Cerebellar cortex (tissue), 1 donor: ENCODE data around the gene APLP1.
"Not testable (repeated sequence)": the region's sequence is repeated elsewhere in the genome, so short reads cannot be mapped to it uniquely, and the experiment has no call there.

Source experiments
- DNase-seq: peaks from one replicate; pipeline ENCODE4 v3.0.0-alpha.2; 2015; ENCODE audit warnings: low spot score

APLP1 gene

GRCh38 chr19:35882114-35882832 is 13.9 kb downstream of the APLP1 start:
- peak; percentile 97 for DNase-seq

- peak; percentile 17 for DNase-seq
Observed at GRCh38 chr19:35883882-35884281, 15.5 kb downstream of the APLP1 start.

GRCh38 chr19:35885225-35885738 is 16.9 kb downstream of the APLP1 start:
- no peak for DNase-seq

GRCh38 chr19:35885904-35886303 is 17.5 kb downstream of the APLP1 start:
- no peak for DNase-seq

GRCh38 chr19:35887197-35887596 is 18.8 kb downstream of the APLP1 start:
- no peak for DNase-seq

- DNase-seq, result no peak
Observed at GRCh38 chr19:35888398-35888797, 20.0 kb downstream of the APLP1 start.

- DNase-seq, result no peak
Observed at GRCh38 chr19:35889370-35890112, 21.2 kb downstream of the APLP1 start.

GRCh38 chr19:35890113-35890650 is 21.8 kb downstream of the APLP1 start:
- no peak for DNase-seq

GRCh38 chr19:35891819-35892218 is 23.4 kb downstream of the APLP1 start:
- DNase-seq, result not testable (repeated sequence)

GRCh38 chr19:35894342-35894741 is 26.0 kb downstream of the APLP1 start:
- no peak for DNase-seq

- DNase-seq, result no peak
Observed at GRCh38 chr19:35895911-35896642, 27.7 kb downstream of the APLP1 start.

GRCh38 chr19:35896643-35897040 is 28.3 kb downstream of the APLP1 start:
- no peak for DNase-seq

- no peak for DNase-seq
Observed at GRCh38 chr19:35897706-35898451, 29.5 kb downstream of the APLP1 start.

- no peak for DNase-seq
Observed at GRCh38 chr19:35898499-35898809, 30.1 kb downstream of the APLP1 start.

- DNase-seq, result peak; percentile 91
Observed at GRCh38 chr19:35899547-35900214, 31.3 kb downstream of the APLP1 start.

GRCh38 chr19:35901055-35901644 is 32.8 kb downstream of the APLP1 start:
- DNase-seq, result no peak

- no peak for DNase-seq
Observed at GRCh38 chr19:35901854-35902661, 33.7 kb downstream of the APLP1 start, which contains the start of gene HCST. Gene HCST, plus strand, starts transcription at chr19:35902529. Its CDS starts 65 bp downstream, at chr19:35902594.

- no peak for DNase-seq
Observed at GRCh38 chr19:35902870-35903475, 34.6 kb downstream of the APLP1 start.

GRCh38 chr19:35903550-35904179 is 35.3 kb downstream of the APLP1 start:
- peak; percentile 58 for DNase-seq
